Sigmoid colon (tissue), 3 donors: ENCODE measurements around the gene UBE2E1.

Experiments
- CTCF ChIP-seq, 4 experiments: fragments of 450-650 bp in 3 of 4; fragments of 200-600 bp in 1 of 4; IDR thresholded peaks; one replicate each; pipeline ENCODE4 v1.5.1; 2016 to 2019; ENCODE audit warnings: antibody characterized with exemption in 4 of 4, mild to moderate bottlenecking in 3 of 4, moderate library complexity in 2 of 4
- POLR2A ChIP-seq, 2 donors: fragments of 450-650 bp; IDR thresholded peaks; one replicate each; pipeline ENCODE4 v1.6.1; 2016; ENCODE audit warnings: antibody characterized with exemption in 2 of 2, mild to moderate bottlenecking in 2 of 2, moderate library complexity in 2 of 2

- TF ChIP-seq CTCF (IDR thresholded peaks at IDR 0.05) (no peak), POLR2A (IDR thresholded peaks at IDR 0.05) (no peak)
These were observed 34.8 kb downstream of the UBE2E1 start for GRCh38 chr3:23840521-23840920.
